SH-SY5Y (cell line): ENCODE measurements around the gene EDC3.

Experiments used
- GATA2 ChIP-seq: IDR thresholded peaks from 2 replicates; pipeline ENCODE4 v1.6.1; 2011; ENCODE audit warnings: mild to moderate bottlenecking, low read depth, low read length
- GATA3 ChIP-seq: IDR thresholded peaks from 2 replicates; pipeline ENCODE4 v1.6.1; 2011; ENCODE audit warnings: low read depth, mild to moderate bottlenecking, low read length, moderate library complexity

Gene EDC3

GRCh38 chr15:74722591-74722990, 26.8 kb upstream of the EDC3 start:
- TF ChIP-seq GATA3 (no peak), GATA2 (no peak)

DNA sequence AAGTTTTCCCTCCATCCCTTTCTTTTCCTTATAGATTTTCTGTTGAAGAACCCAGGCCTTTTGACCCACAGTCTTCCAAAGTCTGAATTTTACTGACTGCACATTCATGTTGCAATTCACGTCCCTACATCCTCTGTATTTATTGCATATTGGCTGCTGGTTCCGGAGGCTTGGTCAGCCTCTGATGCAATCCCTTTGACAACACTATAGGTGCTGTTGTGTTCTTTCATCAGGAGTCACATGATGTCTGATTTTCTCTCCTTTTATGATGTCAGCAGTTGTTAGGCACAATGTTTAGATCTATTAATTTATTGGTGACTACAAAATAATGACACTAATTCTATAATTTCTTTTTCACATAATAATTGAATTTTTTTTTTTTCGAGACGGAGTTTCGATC, 20.8 kb upstream of the EDC3 start:
- TF ChIP-seq GATA3 = no peak
- no peak for TF ChIP-seq GATA2

- TF ChIP-seq GATA3 (no peak), GATA2 (no peak)
Observed at GRCh38 chr15:74712311-74712710, 16.5 kb upstream of the EDC3 start.

DNA sequence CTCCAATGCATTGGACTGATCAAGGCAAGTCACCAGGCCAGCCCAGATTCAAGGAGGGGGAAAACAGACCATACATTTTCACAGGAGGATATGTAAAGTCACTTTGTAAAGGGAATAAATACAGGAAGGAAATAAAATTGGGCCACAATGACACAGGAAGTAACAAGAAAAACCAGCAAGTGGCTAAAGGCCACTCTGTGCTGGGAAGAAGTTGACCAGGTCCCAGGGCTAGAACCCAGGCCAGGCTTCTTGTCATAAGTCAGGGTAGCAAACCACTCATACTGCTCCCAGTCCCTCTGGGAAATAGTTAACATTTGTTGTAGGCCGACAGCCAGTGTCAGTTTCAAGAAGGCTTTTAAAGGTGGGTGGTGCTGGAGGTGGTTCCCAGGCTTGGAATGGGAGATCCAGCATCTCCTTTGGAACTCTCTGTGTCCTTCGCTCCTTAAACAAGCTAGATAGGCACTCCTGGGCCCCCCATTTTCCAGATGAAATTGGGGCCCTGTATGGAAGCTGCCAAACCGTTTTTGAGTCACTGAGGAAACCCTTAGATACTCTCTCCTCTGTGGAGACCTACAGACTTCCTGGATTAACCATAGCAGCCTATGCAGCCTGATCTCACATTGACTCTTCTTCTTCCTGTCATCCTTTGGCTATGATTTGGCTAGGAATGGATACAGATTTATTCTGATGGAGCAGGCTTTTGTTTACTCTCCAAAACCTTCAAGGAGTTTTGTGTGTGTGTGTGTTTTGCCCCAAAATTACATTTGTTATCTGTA, 14.7 kb upstream of the EDC3 start:
- TF ChIP-seq GATA2 (no peak), GATA3 (no peak)

DNA sequence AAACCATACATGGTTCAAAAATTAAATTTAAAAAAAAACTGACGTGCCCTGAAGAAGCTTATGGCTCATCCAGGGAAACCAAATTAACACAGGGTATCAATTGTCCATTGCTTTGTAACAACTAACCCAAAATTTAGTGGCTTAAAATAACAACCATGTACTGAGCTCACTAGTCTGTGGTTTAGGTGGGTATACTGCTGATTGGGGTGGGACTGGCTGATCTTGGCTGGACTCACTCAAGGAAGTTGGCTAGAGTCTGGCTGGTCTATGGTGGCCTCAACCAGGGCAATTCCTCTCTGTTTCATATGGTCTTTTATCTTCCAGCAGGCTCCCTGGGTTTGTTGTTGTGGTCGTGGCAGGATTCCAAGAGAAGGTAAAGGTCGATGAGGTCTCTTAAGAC, 14.1 kb upstream of the EDC3 start:
- TF ChIP-seq GATA2 (no peak), GATA3 (no peak)

DNA sequence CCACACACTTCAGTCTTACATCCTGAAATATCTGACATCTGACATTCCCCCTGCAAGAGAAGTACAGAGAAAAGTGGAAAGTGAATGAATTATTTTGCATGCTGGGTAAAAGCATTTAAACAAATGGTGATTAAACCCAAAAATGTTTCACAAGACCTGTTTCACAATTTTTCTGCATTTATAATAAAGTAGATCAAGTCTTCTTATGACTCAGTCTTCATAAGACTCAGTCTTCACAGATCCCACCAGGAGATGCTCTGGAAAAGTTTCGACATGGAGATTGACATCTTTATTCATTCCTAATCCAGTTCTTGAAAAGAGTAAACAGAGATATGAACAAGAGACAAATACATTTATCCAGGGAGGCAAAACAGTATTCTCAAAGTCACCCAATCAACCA, 13.2 kb upstream of the EDC3 start:
- TF ChIP-seq GATA2 (no peak), GATA3 (no peak)

DNA sequence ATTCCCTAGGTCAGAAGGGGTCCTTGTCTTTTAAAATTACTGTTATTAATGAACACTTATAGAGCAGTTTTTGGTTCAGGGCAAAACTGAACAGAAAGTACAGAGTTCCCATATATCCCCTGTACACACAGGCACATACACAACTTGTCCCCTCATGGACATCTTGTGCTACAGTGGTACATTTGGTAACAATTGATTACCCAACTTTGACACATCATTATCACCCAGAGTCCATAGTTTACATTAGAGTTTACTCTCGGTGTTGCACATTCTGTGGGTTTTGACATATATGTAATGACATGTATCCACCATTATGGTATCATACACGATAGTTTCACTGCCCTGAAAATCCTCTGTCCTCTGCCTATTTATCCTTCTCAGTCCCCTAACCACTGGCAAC, 984 bp upstream of the EDC3 start:
- TF ChIP-seq GATA3 (no peak), GATA2 (no peak)

GRCh38 chr15:74696398-74696729, 540 bp upstream of the EDC3 start:
- TF ChIP-seq GATA2 (no peak), GATA3 (no peak)

GRCh38 chr15:74692327-74692726, 3.5 kb downstream of the EDC3 start:
- TF ChIP-seq GATA3 = no peak
- no peak for TF ChIP-seq GATA2

DNA sequence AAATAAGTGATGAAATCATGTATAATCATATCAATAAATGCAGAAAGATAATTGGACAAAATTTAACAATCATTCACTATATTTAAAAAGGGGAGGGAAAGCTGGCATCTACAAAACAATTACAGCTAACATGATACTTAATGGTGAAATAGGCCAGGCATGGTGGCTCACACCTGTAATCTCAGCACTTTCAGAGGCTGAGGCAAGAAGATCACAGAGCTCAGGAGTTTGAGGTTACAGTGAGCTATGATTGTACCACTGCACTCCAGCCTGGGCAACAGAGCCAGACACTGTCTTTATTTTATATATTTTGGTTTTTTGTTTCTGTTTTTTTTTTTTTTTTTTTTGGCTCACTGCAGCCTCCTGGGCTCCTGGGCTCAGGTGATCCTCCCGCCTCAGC, 12.1 kb downstream of the EDC3 start:
- no peak for TF ChIP-seq GATA2
- no peak for TF ChIP-seq GATA3

DNA sequence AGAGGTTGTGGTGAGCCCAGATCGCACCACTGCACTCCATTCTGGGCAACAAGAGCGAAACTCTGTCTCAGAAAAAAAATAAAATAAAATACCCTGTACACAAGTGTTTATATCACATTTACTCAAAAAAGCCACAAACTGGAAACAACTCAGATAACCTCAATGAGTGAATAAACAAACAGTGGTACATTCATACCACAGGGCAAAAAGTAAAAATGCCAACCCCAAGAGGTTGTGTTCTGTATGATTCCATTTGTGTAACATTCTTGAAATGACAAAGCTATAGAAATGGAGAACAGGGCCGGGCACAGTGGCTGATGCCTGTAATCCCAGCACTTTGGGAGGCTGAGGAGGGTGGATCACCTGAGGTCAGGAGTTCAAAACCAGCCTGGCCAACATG, 12.9 kb downstream of the EDC3 start:
- TF ChIP-seq GATA3 (no peak), GATA2 (no peak)

DNA sequence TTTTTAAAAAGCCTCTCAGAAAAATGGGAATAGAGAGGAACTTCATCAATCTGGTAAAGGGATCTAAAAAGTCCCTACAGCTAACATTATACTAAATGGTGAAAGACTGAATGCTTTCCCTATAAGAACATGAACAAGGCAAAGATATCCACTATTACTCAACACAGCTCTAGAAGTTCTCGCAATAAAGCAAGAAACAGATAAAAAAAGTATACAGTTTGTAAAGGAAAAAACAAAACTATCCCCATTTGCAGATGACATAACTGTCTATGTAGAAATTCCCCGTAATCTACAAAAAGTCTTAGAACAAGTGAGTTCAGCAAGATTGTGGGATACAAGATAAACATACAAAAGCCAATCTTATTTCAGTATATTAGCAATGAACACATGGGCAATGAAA, 15.4 kb downstream of the EDC3 start:
- TF ChIP-seq GATA2 = no peak
- TF ChIP-seq GATA3 = no peak

GRCh38 chr15:74676801-74677200, 19.0 kb downstream of the EDC3 start:
- no peak for TF ChIP-seq GATA3
- TF ChIP-seq GATA2 = no peak

DNA sequence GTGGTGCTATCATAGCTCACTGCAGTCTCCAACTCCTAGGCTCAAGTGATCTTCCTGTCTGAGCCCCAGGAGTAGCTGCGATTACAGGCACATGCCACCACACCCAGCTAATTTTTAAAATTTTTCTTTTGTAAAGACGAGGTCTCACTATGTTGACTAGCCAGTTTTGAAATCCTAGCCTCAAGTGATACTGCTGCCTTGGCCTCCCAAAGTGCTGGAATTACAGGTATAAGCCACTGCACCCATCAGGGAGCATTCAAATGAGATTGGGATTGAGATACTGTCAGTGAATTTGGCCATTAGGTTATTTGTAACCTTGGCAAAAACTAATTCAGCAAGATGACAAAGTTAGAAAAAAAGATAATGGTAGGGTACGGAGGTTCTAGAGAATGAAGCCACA, 21.7 kb downstream of the EDC3 start:
- TF ChIP-seq GATA2 = no peak
- no peak for TF ChIP-seq GATA3

DNA sequence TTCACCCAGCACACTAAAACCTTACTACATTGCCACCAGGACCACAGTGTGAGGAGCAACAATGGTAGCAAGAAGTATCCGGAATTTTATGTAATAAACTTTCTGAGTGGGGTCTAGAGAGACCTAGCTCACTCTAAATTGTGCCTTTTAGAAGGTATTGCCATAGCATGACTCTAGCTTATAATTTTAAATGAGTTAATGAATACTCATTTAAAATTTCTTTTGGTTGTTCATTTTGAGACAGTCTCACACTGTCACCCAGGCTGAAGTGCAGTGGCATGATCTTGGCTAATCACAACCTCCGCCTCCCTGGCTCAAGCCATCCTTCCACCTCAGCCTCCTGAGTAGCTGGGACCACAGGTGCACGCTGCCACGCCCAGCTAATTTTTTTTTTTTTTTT, 26.2 kb downstream of the EDC3 start:
- TF ChIP-seq GATA2 (no peak), GATA3 (no peak)

DNA sequence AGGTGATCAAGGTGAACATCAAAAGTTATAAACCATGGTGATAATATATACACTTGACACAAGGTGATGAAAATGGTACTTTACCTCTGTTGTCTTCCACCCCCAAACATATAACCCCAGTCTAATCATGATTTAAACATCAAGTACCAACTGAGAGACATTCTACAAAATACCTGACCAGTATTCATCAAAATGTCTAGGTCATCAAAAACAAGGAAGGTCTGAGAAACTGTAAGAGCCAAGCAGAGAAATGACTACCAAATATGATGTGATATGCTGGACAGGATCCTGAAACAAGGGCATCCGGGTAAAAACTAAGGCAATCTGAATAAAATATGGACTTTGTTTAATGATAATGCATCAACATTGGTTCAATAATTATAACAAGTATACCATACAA, 27.8 kb downstream of the EDC3 start:
- TF ChIP-seq GATA3 = no peak
- no peak for TF ChIP-seq GATA2
